Small intestine (tissue), 7 donors: ENCODE measurements around the gene KIFBP. TPM values are rescaled to one million over a fixed set of nuclear protein-coding genes. Genes with fewer than 3 reads are reported as not detected.

ENCODE experiments used
- DNase-seq, 2 donors: peaks; one replicate each; pipeline versions ENCODE4 v3.0.0 to v3.0.0-alpha.2; 2013
- FAIRE-seq: peaks from 2 replicates; lab custom pipeline; 2012; peaks lifted over from hg19 to GRCh38; lab: Jason Lieb, UNC
- H3K27ac ChIP-seq, 3 donors: one replicate each; pipeline ENCODE4 v1.5.1; 2013; ENCODE audit warnings: low read length in 2 of 3, mild to moderate bottlenecking in 2 of 3, control low read depth in 1 of 3, inconsistent platforms in 1 of 3, low read depth in 1 of 3, moderate library complexity in 1 of 3
- H3K27me3 ChIP-seq, 3 donors: one replicate each; pipeline ENCODE4 v1.6.1; 2013; ENCODE audit warnings: low read length in 3 of 3, inconsistent platforms in 1 of 3; ENCODE audit not compliant: control insufficient read depth in 3 of 3, insufficient read depth in 3 of 3
- H3K36me3 ChIP-seq, 3 donors: one replicate each; pipeline ENCODE4 v1.6.1; 2013; ENCODE audit warnings: low read length in 3 of 3, inconsistent platforms in 1 of 3, low read depth in 1 of 3, mild to moderate bottlenecking in 1 of 3, moderate library complexity in 1 of 3; ENCODE audit not compliant: control insufficient read depth in 3 of 3, insufficient read depth in 2 of 3
- H3K4me1 ChIP-seq, 3 donors: one replicate each; pipeline ENCODE4 v1.6.1; 2013; ENCODE audit warnings: low read length in 2 of 3, inconsistent platforms in 1 of 3, low read depth in 1 of 3, mild to moderate bottlenecking in 1 of 3, moderate library complexity in 1 of 3; ENCODE audit not compliant: control insufficient read depth in 3 of 3, insufficient read depth in 2 of 3
- H3K4me3 ChIP-seq, 3 donors: one replicate each; pipeline ENCODE4 v1.5.1; 2013; ENCODE audit warnings: low read length in 3 of 3, control low read depth in 1 of 3, inconsistent platforms in 1 of 3, low read depth in 1 of 3, mild to moderate bottlenecking in 1 of 3, moderate library complexity in 1 of 3
- H3K9me3 ChIP-seq, 2 donors: one replicate each; pipeline ENCODE4 v1.6.1; 2013; ENCODE audit warnings: low read depth in 1 of 2, low read length in 1 of 2; ENCODE audit not compliant: control insufficient read depth in 2 of 2, insufficient read depth in 1 of 2
- WGBS, 3 donors: extraction: QIAGEN DNeasy Blood & Tissue Kit; methylation state at CpG; one replicate each; pipeline ENCODE4 v1.1.7; 2013; 5-methylcytosine and 5-hydroxymethylcytosine counted together
- polyA plus RNA-seq, 4 donors: library from polyadenylated mRNA; stranded (reverse) in 3 of 4; unstranded in 1 of 4; fragments of 200-250 nt in 3 of 4; fragments of 120-200 nt in 1 of 4; gene quantifications; one replicate each; pipeline versions ENCODE4 v1.2.1 to v1.2.3, GENCODE V29; 2013
- donor health status: healthy with polysubstance abuse.
- donor health status: control.
- donor health status: control.
- donor health status: Bipolar disorder and iron deficiency.
- donor health status: healthy.

The KIFBP gene
- polyA plus RNA-seq, 4 donors = 10.3 to 19.1 (median 13.3) TPM

GRCh38 chr10:69057951-69058297 lies 69.3 kb downstream of the KIFBP start:
- DNase-seq (no peak), FAIRE-seq (no peak)
- H3K9me3 ChIP-seq = no peaks in the 10 kb centered on the region
- H3K27ac ChIP-seq = peak overlapping the region in 2 of 3 donors; percentile 8 to 75
- no peaks in the 10 kb centered on the region for H3K4me1 ChIP-seq
- no peaks in the 10 kb centered on the region for H3K36me3 ChIP-seq
- WGBS, 3 donors = 0% methylated on average over 1 of the region's 1 CpG
- no peaks in the 10 kb centered on the region for H3K27me3 ChIP-seq
- H3K4me3 ChIP-seq = no peak overlapping the region

DNA sequence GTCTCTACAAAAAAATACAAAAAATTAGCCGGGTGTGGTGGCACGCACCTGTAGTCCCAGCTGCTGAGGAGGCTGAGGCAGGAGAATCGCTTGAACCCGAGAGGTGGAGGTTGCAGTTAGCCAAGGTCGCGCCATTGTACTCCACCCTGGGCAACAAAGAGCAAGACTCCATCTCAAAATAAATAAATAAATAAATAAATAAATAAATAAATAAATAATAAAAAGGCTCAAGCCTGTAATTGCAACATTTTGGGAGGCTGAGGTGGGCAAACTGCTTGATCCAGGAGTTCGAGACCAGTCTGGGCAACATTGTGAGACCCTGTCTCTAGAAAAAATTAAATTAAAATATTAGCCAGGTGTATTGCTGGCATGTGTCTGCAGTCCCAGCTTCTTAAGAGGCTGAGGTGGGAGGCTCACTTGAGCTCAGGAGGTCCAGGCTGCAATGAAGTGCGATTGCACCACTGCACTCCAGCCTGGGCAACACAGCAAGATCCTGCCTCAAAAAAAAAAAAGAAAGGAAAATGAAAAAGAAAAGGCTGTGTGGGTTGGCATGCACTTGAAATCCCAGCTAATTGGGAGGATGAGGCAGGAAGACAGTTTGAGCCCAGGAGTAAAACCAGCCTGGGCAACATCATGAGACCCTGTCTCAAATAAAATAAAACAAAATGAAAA lies 71.7 kb downstream of the KIFBP start:
- H3K9me3 ChIP-seq = no peaks in the 10 kb centered on the region
- no peaks in the 10 kb centered on the region for H3K27me3 ChIP-seq
- WGBS, 3 donors = 96 to 98% (median 96%) methylated on average over 8 of the region's 8 CpGs
- no peaks in the 10 kb centered on the region for H3K4me1 ChIP-seq
- no peaks in the 10 kb centered on the region for H3K36me3 ChIP-seq
- FAIRE-seq (no peak), DNase-seq (no peak)
- H3K27ac ChIP-seq = no peak overlapping the region
- no peak overlapping the region for H3K4me3 ChIP-seq

DNA sequence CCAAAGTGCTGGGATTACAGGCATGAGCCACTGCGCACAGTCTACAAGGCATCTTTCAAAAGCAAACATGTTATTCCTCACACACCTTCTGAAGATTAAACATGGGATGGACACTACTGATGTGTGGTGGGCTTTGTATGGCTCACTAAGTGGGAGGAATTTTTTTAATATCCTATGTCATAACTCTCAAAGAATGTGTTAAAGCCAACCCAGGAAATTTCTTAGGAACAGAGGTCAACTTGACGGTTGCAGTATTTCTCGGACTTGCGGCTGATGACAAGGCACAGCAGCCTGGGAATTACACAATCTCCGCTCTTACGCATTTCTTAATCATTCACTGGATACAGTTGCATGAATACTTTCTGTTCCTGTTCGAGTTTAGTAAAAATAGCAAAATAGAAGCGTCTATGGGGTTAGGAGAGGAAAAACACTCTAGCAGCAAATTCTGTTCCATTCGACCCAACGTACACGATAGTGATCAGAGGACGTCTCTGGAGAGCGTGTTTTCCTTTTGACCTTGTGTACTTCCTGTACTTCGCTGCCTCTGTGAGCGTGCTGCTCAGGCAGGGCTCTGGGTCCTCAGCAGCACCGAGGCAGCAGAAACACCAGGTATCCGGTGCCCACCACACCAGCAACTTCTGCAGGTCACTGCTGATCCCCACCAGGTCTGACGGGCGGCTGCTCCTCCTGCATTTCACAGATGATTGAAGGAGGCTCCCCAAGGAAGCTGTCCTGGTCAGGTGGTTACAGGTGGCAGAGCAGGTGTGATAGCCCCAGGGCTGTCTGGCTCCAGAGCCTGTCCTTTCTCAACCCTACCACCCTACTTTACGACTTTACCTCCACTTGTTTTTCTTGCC lies 72.9 kb downstream of the KIFBP start:
- FAIRE-seq (no peak), DNase-seq (peak; percentile 72 to 75)
- WGBS, 3 donors = 15 to 26% (median 21%) methylated on average over 20 of the region's 20 CpGs
- Histone ChIP-seq H3K27ac (peak overlapping the region; percentile 42 to 93 (median 57)), H3K27me3 (no peaks in the 10 kb centered on the region), H3K4me3 (no peak overlapping the region), H3K36me3 (no peaks in the 10 kb centered on the region), H3K4me1 (no peaks in the 10 kb centered on the region), H3K9me3 (no peaks in the 10 kb centered on the region)

DNA sequence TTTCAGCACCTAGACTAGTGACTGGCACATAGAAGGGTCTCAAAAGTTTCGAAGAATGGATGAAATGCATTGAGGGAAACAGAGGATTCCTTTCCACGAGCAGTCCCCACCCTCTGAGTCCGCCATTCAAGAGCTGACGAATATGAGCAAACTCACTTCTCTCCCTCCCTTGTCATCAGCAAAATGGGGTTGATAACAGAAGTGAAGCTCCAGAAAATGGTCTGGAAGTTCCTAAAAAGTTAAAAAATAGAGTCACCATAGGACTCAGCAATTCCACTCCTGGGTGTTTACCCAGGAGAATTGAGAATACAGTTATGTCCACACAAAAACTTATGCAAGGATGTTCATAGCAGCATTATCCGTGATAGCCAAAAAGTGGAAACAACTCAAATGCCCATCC lies 74.3 kb downstream of the KIFBP start:
- FAIRE-seq = no peak
- DNase-seq = no peak
- Histone ChIP-seq H3K9me3 (no peaks in the 10 kb centered on the region), H3K4me3 (no peak overlapping the region), H3K27me3 (no peaks in the 10 kb centered on the region), H3K27ac (peak overlapping the region in 1 of 3 donors; percentile 93), H3K36me3 (no peaks in the 10 kb centered on the region), H3K4me1 (no peaks in the 10 kb centered on the region)
- 88 to 95% (median 89%) methylated on average over 5 of the region's 5 CpGs for WGBS, 3 donors

DNA sequence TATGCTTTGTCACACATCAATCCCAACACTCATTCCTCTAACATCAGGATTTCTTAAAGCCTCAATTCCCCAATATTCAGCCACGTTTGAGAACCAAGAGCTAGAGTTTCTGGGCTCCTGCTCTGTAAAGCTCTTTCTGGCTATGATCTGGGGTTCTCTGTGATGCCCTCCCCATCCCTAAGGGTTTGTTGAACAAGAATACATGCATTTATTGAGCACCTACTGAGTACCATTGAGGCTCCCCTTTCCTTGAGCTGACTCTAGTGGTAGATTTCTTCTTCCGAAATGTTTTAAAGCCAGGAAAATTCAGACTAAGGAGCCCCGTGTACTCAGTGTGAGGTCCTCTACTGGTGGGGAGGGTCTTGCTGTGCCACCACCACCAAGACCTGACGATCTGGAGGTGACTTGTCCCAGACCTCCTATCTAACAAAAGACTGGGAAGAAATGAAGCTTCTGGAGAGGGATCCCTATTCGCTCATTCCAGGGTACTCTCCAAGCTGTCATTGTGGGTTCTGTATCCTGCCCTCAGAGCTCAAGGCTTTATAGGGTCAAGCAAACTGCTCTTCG lies 76.2 kb downstream of the KIFBP start:
- Histone ChIP-seq H3K27ac (no peak overlapping the region), H3K4me1 (no peaks in the 10 kb centered on the region), H3K4me3 (no peak overlapping the region)

GRCh38 chr10:69065406-69066361 lies 77.1 kb downstream of the KIFBP start:
- WGBS, 3 donors = 55 to 68% (median 61%) methylated on average over 8 of the region's 8 CpGs

More for the DNA sequence above, 76.2 kb downstream of the KIFBP start:
- Histone ChIP-seq H3K36me3 (no peaks in the 10 kb centered on the region), H3K27me3 (no peaks in the 10 kb centered on the region), H3K9me3 (no peaks in the 10 kb centered on the region)
- DNase-seq (no peak), FAIRE-seq (no peak)
- 76 to 90% (median 87%) methylated on average over 6 of the region's 6 CpGs for WGBS, 3 donors

More at GRCh38 chr10:69065406-69066361, 77.1 kb downstream of the KIFBP start:
- FAIRE-seq (no peak), DNase-seq (no peak)
- H3K36me3 ChIP-seq = no peaks in the 10 kb centered on the region
- peak overlapping the region in 1 of 3 donors; percentile 50 for H3K27ac ChIP-seq
- no peaks in the 10 kb centered on the region for H3K9me3 ChIP-seq
- H3K27me3 ChIP-seq = peaks cover 0 to under 1% (median 0%) of the 10 kb centered on the region in 3 donors
- H3K4me1 ChIP-seq = no peaks in the 10 kb centered on the region
- H3K4me3 ChIP-seq = no peak overlapping the region
